Right atrium auricular region (tissue), 2 donors: ENCODE results near the gene LRRC58. TPM values are rescaled to one million over a fixed set of nuclear protein-coding genes. Genes with fewer than 3 reads are reported as not detected.

ENCODE experiments used
- DNase-seq: peaks from one replicate; pipeline ENCODE4 v3.0.0-alpha.2; 2019; ENCODE audit warnings: low spot score
- H3K27ac ChIP-seq, 2 donors: fragments of 200-600 bp; sonication (generic); 1 replicate in 1 of 2; 2 replicates in 1 of 2; pipeline ENCODE4 v1.5.1; 2016 to 2019
- H3K27me3 ChIP-seq, 2 donors: fragments of 200-600 bp; sonication (generic); one replicate each; pipeline versions ENCODE4 v1.5.1 to v1.6.0; 2017 to 2019
- H3K36me3 ChIP-seq: fragments of 200-600 bp; sonication (generic); one replicate; pipeline ENCODE4 v1.5.1; 2016
- H3K4me1 ChIP-seq, 2 donors: fragments of 200-600 bp; sonication (generic); one replicate each; pipeline versions ENCODE4 v1.5.1 to v1.6.0; 2017 to 2019
- H3K4me3 ChIP-seq, 2 donors: fragments of 200-600 bp; sonication (generic); 1 replicate in 1 of 2; 2 replicates in 1 of 2; pipeline ENCODE4 v1.5.1; 2017 to 2019; ENCODE audit warnings: mild to moderate bottlenecking in 1 of 2, moderate library complexity in 1 of 2
- H3K9me3 ChIP-seq, 2 donors: fragments of 200-600 bp; sonication (generic); one replicate each; pipeline ENCODE4 v1.5.1; 2019
- CTCF ChIP-seq, 2 donors: fragments of 200-600 bp; sonication (generic); IDR thresholded peaks; one replicate each; pipeline ENCODE4 v1.5.1; 2019; ENCODE audit warnings: antibody characterized with exemption in 2 of 2
- total RNA-seq, 2 donors: library from RNA; depleted of rRNA; stranded (reverse); fragments of >200 nt; gene quantifications; one replicate each; pipeline ENCODE4 v1.1.0, GENCODE V29; 2016

The LRRC58 gene
- total RNA-seq, 2 donors from 2014 or later = 15.9 to 17.5 TPM

GRCh38 chr3:120311863-120312794 lies 37.0 kb downstream of the LRRC58 start:
- Histone ChIP-seq H3K9me3 (peaks cover 0 to 10% of the 10 kb centered on the region in 2 donors), H3K4me3 (no peak overlapping the region), H3K36me3 (no peaks in the 10 kb centered on the region), H3K27ac (no peak overlapping the region), H3K27me3 (no peaks in the 10 kb centered on the region), H3K4me1 (no peaks in the 10 kb centered on the region)
- TF ChIP-seq CTCF (IDR thresholded peaks at IDR 0.05) = no peak
- DNase-seq = no peak

- TF ChIP-seq CTCF (IDR thresholded peaks at IDR 0.05) = no peak
- peaks cover 0 to 5% of the 10 kb centered on the region in 2 donors for H3K4me1 ChIP-seq
- no peaks in the 10 kb centered on the region for H3K36me3 ChIP-seq
- no peaks in the 10 kb centered on the region for H3K27me3 ChIP-seq
- no peak overlapping the region for H3K4me3 ChIP-seq
- DNase-seq = no peak
- no peak overlapping the region for H3K27ac ChIP-seq
- no peaks in the 10 kb centered on the region for H3K9me3 ChIP-seq
These were observed 42.4 kb downstream of the LRRC58 start for GRCh38 chr3:120306519-120307455.

- no peak for DNase-seq
- Histone ChIP-seq H3K36me3 (no peaks in the 10 kb centered on the region), H3K9me3 (no peaks in the 10 kb centered on the region), H3K4me3 (no peak overlapping the region), H3K27ac (no peak overlapping the region), H3K27me3 (no peaks in the 10 kb centered on the region), H3K4me1 (peaks cover 0 to 5% of the 10 kb centered on the region in 2 donors)
- no peak for TF ChIP-seq CTCF (IDR thresholded peaks at IDR 0.05)
These were observed 44.5 kb downstream of the LRRC58 start for GRCh38 chr3:120304616-120305015.

GRCh38 chr3:120302361-120302760 lies 46.8 kb downstream of the LRRC58 start:
- Histone ChIP-seq H3K4me3 (no peak overlapping the region), H3K27me3 (no peaks in the 10 kb centered on the region), H3K9me3 (no peaks in the 10 kb centered on the region), H3K36me3 (no peaks in the 10 kb centered on the region), H3K4me1 (peaks cover 0 to 5% of the 10 kb centered on the region in 2 donors), H3K27ac (peak overlapping the region in 1 of 2 donors; percentile 26)
- TF ChIP-seq CTCF (IDR thresholded peaks at IDR 0.05) = no peak
- DNase-seq = no peak

- DNase-seq = no peak
- H3K4me3 ChIP-seq = no peak overlapping the region
- H3K36me3 ChIP-seq = no peaks in the 10 kb centered on the region
- H3K4me1 ChIP-seq = peaks cover 0 to 5% of the 10 kb centered on the region in 2 donors
- no peak overlapping the region for H3K27ac ChIP-seq
- no peaks in the 10 kb centered on the region for H3K9me3 ChIP-seq
- no peak for TF ChIP-seq CTCF (IDR thresholded peaks at IDR 0.05)
- no peaks in the 10 kb centered on the region for H3K27me3 ChIP-seq
These were observed 48.2 kb downstream of the LRRC58 start for GRCh38 chr3:120300971-120301370.
